HG02970 (cell line): Measurements from ENCODE around the gene KIF1B.

Experiments used
- ATAC-seq: cut with Tn5 transposase; IDR thresholded peaks from one replicate; pipeline ENCODE4 v1.9.1; 2021; ENCODE audit warnings: mild to moderate bottlenecking, moderate library complexity, moderate number of reproducible peaks; ENCODE audit not compliant: unreplicated experiment, low FRiP score

KIF1B gene

GRCh38 chr1:10379101-10379620, 168.8 kb downstream of the KIF1B start:
- no peak for ATAC-seq

GRCh38 chr1:10379676-10380075, 169.3 kb downstream of the KIF1B start:
- ATAC-seq = no peak

GRCh38 chr1:10380594-10381275, 170.4 kb downstream of the KIF1B start:
- ATAC-seq = no peak

GRCh38 chr1:10383630-10384029, 173.3 kb downstream of the KIF1B start:
- ATAC-seq = no peak

GRCh38 chr1:10384219-10384618, 173.8 kb downstream of the KIF1B start:
- ATAC-seq = no peak

GRCh38 chr1:10386761-10387676, 176.6 kb downstream of the KIF1B start:
- ATAC-seq = no peak

- no peak for ATAC-seq
Observed at GRCh38 chr1:10387677-10388386, 177.5 kb downstream of the KIF1B start.

GRCh38 chr1:10388387-10388715, 178.0 kb downstream of the KIF1B start:
- ATAC-seq = no peak

- no peak for ATAC-seq
Observed at GRCh38 chr1:10389271-10389973, 179.1 kb downstream of the KIF1B start.

- ATAC-seq = no peak
Observed at GRCh38 chr1:10396870-10397269, 186.5 kb downstream of the KIF1B start.

GRCh38 chr1:10398278-10398733, 187.9 kb downstream of the KIF1B start:
- ATAC-seq = no peak

GRCh38 chr1:10398734-10399443, 188.5 kb downstream of the KIF1B start, which contains the start of gene PGD:
PGD (plus strand) TSS chr1:10399064; CDS start chr1:10399118, 54 bp downstream.
- ATAC-seq = peak; percentile 95

- ATAC-seq = no peak
Observed at GRCh38 chr1:10399444-10399941, 189.1 kb downstream of the KIF1B start.

GRCh38 chr1:10400013-10400412, 189.6 kb downstream of the KIF1B start:
- no peak for ATAC-seq

- ATAC-seq = no peak
Observed at GRCh38 chr1:10401281-10401680, 190.9 kb downstream of the KIF1B start.

- no peak for ATAC-seq
Observed at GRCh38 chr1:10402729-10403274, 192.4 kb downstream of the KIF1B start.

- no peak for ATAC-seq
Observed at GRCh38 chr1:10407201-10407600, 196.8 kb downstream of the KIF1B start.

GRCh38 chr1:10415211-10415930, 205.0 kb downstream of the KIF1B start:
- no peak for ATAC-seq
